ENCODE measurements around the gene WWC2.
"Not testable (repeated sequence)": the region's sequence is repeated elsewhere in the genome, so short reads cannot be mapped to it uniquely, and the experiment has no call there.

The WWC2 gene

GRCh38 chr4:183173580-183174526, 74.8 kb downstream of the WWC2 start:
- no peak for DNase-seq

- DNase-seq, result no peak
These were observed 76.7 kb downstream of the WWC2 start for GRCh38 chr4:183175631-183176232.

DNA sequence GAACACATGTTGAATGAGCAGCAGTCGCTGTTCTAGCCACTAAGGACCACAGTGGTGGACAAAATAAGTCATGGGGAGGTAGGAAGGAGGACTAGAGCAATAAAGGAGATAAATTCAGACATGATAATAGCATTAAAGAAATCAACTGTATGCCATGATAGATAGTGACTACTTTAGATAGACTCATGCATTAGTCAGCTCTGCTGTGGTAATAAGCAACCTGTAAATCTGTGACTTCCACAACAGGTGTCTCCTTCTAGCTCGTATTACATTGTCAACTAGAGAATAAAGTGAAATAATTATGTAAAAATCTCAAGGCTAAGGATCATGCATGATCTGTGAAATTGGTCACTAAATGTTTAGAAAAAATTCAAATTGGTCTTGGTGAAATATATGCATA, 77.9 kb downstream of the WWC2 start:
- no peak for DNase-seq

DNA sequence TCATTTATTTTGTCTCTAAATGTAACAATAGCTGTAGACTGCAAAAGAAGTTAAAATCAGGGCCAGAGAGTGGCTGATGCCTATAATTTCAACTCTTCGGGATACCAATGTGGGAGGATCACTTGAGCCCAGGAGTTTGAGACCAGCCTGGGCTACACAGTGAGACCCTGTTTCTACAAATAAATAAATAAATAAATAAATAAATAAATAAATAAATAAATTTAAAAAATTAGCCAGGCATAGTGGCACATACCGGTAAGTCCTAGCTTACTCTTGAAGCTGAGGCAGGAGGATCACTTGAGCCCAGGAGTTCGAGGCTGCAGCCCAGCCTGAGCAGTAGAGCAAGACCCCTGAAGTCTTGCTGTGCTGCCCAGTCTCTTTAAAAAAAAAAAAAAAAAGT, 79.1 kb downstream of the WWC2 start:
- DNase-seq, result no peak

DNA sequence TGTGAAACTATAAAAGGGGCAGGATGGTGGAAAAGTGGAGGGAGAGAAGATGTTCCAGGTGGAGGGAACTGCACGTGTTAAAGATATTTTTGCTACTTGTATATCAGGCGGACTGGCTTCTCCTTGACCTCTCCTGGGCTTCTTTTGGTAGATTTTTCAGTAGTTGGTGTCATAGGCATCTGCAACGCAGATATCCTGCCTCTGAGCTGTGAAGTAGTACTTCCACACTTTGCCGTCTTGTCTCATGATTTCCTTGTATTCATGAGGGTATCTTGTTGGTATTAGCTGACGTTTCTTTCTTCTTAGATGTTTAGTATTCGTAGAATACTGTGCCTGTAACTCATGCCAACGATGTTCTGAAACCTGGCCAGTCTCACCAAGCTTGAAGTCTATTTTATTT, 81.0 kb downstream of the WWC2 start:
- no peak for DNase-seq

GRCh38 chr4:183180621-183181020, 81.6 kb downstream of the WWC2 start:
- DNase-seq, result no peak

- no peak for DNase-seq
These were observed 82.0 kb downstream of the WWC2 start for GRCh38 chr4:183181081-183181480.

DNA sequence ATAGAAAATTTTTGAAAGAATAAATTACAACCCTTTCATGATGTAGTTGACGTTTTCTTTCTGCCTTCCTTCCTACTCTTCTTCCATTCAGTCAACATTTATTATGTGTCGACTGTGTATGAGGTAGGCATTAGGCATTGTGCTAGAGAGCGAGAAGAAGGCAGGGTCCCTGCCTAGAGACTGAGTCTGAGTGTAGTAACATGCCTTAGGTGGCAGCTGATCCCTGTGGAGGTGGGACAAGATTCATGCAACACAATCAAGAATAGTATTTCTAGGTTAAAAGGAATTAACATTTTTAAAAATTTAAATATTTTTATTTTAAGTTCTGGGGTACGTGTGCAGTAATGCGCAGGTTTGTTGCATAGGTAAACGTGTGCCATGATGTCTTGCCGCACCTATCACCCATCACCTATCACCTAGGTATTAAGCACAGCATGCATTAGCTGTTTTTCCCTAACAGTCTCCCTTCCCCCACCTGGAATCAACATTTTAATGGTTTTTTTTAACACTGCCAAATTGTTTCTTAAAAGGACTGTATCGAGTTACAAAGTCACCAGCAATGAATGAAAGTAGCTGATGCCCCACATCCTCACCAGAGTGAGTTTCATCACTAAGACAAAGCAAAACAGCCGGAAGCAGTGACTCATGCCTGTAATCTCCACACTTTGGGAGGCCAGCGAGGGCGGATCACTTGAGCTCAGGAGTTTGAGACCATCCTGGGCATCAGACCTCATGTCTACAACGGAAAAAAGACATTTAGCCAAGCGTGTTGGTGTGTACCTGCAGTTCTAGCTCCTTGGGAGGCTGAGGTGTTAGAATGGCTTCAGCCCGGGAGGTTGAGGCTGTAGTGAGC, 84.0 kb downstream of the WWC2 start:
- DNase-seq, result peak; percentile 65

DNA sequence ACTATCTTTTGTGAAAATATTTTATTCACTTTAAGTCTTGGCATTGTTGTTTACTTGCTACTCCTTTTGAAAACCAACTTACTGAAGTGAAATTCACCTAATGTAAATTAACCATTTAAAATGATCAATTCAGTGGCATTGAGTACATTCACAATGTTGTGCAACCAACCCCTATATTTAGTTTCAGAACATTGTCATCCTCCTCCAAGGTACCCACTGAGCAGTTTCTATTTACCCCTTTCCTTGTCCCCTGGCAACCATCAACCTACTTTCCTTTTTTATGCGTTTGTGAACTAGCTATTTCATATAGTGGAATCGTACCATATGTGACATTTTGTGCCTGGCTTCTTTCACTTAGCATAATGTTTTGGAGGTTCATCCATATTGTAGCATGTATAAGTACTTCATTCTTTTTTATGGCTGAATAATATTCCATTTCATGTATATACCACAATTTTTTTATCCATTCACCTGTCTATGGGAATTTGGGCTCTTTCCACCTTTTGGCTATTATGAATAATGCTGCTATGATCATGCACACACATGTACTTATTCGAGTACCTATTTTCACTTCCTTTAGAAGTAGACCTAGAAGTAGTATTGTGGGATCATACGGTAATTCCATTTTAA, 85.0 kb downstream of the WWC2 start:
- DNase-seq, result no peak

- peak; percentile 21 for DNase-seq
These were observed 86.0 kb downstream of the WWC2 start for GRCh38 chr4:183185018-183185417.

DNA sequence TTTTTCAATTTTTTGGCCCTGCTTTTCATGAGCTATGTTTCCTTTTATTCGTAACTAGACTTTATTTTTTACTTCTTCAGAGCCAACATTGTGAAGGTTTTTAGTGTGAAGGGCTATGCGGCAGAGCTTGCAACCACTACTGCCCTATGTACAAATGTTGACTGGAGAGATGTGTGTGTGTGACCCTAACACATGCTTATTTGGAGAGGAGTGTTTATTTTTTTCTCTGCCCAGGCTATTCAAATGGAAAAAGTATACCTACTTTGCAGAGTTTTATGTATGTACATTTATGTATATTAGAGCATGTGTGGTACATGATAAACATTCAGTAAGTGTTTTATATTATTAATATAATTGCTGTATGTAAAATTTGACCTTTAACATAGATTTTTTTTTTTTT, 86.5 kb downstream of the WWC2 start:
- no peak for DNase-seq

- DNase-seq, result no peak
These were observed 87.8 kb downstream of the WWC2 start for GRCh38 chr4:183186813-183187212.

GRCh38 chr4:183190900-183191527, 92.0 kb downstream of the WWC2 start:
- DNase-seq, result no peak

GRCh38 chr4:183191630-183192029, 92.6 kb downstream of the WWC2 start:
- no peak for DNase-seq

DNA sequence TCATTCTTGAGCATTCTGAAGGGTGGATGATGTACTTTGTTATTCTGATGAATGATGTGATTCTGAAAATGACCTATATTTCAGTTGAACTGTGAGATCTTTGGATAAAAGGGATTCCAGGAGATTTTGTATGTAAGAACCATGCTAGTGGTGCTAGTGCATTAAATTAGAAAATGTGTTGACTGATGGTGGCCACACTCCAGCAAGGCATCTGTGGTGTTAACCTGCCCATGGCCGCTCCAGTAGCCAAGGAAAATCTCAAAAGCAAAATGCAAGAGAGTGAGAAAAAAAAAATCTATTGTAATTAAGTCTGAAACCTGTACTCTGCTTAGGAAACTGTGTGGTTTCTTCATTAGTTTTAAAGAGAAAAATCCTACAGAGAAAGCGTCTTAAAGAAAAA, 93.5 kb downstream of the WWC2 start:
- DNase-seq, result no peak

GRCh38 chr4:183193730-183194338, 94.8 kb downstream of the WWC2 start:
- DNase-seq, result not testable (repeated sequence)

- DNase-seq, result no peak
These were observed 96.5 kb downstream of the WWC2 start for GRCh38 chr4:183195534-183195933.

GRCh38 chr4:183197140-183197539, 98.1 kb downstream of the WWC2 start:
- no peak for DNase-seq

DNA sequence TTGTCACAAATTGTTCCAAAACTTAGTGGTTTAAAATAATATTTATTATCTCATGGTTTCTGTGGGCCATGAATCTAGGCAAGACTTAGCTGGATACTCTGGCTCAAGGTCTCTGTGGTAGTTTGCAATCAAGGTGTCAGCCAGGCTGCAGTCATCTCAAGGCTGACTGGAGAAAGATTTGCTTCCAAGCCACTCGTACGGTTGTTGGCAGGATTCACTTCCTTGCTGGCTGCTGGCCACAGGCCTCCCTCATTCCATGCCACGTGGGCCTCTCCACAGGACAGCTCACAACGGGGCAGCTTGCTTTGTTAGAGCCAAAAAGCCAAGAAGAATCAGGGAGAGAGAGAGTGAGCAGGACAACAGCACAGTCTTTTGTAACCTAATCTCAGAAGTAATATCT, 101.4 kb downstream of the WWC2 start:
- no peak for DNase-seq

- no peak for DNase-seq
These were observed 102.3 kb downstream of the WWC2 start for GRCh38 chr4:183201331-183201730.

GRCh38 chr4:183202523-183202922, 103.5 kb downstream of the WWC2 start:
- no peak for DNase-seq

DNA sequence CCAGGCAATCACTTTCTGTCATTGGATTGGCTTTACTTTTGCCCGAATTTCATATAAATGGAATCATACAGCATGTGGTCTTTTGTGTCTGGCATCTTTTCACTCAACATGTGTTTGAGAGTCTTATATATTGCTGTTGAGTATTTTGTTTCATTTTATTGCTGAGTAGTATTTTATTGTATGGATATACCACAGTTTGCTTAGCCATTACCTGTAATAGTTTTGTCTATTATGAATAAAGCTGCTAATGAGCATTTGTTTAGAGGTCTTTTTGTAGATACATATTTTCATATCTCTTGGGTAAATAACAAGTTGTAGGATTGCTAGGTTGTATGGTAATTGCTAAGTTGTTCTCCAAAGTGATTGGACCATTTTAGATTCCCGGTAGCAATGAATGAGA, 105.7 kb downstream of the WWC2 start:
- no peak for DNase-seq

Data from activated naive CD4-positive, alpha-beta T cell treated with Interleukin-2 at 50 U/mL for 16 hours (primary cell).